Measurements from ENCODE around the gene AMZ2.
"Not testable (repeated sequence)": the region's sequence is repeated elsewhere in the genome, so short reads cannot be mapped to it uniquely, and the experiment has no call there.

The AMZ2 gene

DNA sequence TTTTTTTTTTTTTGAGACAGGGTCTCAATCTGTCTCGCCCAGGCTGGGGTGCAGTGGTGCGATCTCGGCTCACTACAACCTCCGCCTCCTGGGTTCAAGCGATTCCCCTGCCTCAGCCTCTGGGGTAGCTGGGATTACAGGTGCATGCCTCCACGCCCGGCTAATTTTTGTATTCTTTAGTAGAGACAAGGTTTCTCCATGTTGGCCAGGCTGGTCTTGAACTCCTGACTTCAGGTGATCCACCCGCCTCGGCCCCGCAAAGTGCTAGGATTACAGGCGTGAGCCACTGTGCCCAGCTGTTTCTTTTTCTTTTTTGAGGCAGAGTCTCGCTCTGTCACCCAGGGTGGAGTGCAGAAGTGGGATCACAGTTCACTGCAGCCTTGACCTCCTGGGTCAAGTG lies 27.1 kb upstream of the AMZ2 start:
- DNase-seq (ENCODE audit: low read depth in 2 of 2), result not testable (repeated sequence)

DNA sequence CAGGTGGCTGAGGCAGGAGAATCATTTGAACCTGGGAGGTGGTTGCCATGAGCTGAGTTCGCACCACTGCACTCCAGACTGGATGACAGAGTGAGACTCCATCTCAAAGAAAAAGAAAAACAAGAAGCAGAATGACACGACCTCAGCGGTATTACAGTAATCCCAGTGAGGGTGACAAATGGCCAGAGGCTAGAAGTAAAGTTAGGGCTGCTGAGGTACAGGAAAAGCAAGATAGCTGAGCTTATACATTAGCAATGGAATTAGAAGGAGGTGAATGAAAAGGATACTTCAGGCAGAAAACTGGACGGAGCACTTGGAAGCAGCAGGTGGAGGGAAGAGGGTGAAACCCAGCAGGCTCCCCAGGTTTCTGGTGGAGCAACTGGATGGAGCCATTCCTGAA lies 26.1 kb upstream of the AMZ2 start:
- no peak for DNase-seq (ENCODE audit: low read depth in 2 of 2)

DNA sequence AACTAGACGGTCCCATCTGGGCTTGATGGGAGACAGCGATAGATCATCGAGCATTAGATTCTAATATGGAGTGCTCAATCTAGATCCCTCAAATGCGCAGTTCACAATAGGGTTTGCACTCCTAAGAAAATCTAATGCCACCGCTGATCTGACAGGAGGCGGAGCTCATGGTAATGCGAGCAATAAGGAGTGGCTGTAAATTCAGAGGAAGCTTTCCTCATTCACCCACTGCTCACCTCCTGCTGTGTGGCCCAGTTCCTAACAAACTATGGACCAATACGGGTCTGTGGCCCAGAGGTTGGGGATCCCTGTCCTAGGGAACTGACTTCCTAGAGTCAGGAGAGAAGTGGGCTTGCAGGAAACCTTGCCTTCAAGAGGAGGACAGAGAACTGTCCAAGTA lies 25.2 kb upstream of the AMZ2 start:
- no peak for DNase-seq (ENCODE audit: low read depth in 2 of 2)

DNA sequence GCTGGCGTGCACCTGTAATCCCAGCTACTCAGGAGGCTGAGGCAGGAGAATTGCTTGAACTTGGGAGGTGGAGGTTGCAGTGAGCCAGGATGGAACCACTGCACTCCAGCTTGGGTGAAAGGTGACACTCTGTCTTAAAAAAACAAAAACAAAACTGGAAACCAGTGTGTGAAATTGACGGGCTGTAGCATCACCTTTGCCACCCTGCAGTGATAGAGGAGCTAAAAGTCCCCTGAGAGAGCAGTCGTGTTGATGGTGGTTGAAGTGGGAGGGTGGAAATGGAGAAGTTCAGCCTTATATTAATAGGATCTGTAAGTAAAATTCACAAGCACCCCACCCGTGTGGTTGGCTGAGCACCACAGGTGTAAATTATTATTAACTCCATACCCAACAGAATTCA lies 22.8 kb upstream of the AMZ2 start:
- not testable (repeated sequence) for DNase-seq (ENCODE audit: low read depth in 2 of 2)

DNA sequence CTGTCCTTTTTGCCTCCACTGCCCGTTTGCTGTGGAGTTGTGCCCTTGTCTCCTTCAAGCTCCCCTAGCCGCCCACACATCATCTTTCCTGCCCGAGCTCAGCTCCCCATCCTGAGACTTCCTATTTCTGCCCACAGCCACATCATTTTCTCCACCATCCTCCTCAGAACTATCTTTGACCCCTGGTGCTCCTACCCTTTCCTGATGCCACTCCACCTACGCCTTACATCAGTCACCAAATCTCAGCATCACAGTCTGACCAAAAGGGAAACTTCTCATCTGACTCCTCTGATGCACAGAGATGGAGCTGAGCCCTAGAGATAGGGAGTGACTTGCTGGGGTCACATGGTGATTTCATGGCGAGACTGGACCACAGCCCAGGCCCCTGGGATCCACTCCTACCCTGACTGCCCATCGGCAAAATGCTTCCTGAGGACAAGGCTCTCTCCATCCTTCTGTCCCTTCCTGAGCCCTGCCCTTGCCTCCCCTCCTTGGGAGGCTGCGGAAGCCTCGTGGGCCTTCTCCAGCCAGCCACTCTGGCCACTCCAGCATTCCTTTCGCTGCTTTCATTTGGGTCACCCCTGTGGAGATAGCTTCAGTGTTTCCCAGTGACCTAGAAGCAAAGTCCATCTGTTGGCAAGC lies 19.7 kb upstream of the AMZ2 start:
- DNase-seq (ENCODE audit: low read depth in 2 of 2), result not testable (repeated sequence)

DNA sequence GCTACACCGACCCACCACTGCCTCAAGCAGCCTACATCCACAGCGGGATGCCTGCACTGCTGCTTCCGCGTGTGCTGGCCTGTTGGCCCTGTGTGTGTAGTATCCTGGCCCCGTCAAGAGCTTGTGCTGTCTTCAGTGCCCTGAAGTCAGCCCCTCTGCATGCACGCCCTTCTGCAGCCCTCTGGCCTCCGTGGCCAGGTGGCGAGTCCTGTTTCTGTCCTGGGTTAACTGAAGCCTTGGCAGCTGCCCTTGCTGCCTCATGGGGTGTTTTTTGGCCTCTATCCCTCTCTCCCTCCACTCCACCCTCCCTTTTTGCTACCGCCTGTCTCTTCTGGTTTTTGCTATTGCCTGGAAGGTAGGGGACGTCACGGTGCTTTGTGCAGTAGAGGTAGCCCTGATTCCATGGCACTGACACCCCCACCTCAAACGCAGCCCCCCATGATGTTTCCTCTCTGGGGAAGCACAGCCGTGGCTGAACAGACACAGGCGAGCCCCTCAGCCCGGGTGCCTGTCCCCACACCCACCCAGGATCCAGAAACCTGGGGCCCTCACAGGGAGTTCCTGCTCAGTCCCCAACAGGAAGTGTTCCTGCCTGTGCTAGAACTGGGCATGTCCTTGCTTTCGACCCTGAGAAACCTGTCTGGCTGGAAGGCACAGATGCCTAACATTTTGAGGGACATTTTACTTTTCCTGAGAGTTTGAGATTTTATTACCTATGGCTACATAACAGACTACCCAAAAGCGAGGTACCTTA lies 18.8 kb upstream of the AMZ2 start:
- no peak for DNase-seq (ENCODE audit: low read depth in 2 of 2)

DNA sequence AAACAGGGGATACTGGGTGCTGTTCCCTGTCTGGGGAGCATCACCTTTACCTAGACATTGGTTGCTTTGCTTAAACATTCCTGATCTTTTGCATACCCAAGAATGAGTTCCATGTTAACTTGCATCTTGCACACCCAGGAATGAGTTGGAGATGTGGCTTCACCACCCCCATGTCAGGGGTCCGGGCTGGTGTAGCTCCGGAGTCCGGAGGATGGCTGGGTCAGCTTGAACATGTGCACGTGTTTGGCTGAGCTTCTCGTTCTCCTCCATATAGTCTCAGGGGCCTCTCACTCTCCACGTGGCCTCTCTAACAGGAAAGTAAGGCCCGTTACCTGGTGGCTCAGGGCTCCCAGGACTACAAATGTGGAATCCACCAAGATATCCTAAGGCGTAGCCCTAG lies 18.2 kb upstream of the AMZ2 start:
- no peak for DNase-seq (ENCODE audit: low read depth in 2 of 2)

DNA sequence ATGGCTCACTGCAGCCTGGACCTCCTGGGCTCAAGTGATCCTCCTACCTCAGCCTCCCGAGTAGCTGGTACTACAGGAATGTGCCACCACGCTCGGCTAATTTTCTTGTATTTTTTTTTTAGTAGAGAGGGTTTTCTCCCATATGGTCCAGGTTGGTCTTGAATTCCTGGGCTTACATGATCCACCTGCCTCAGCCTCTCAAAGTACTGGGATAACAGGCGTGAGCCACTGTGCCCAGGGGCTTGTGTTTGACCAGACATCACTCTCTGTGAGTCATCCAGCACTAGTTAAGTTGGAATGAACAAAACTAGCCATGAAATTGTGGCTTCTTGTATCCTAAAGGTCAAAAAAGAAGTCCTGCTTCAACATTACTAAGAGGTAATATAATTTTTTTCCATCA lies 16.7 kb upstream of the AMZ2 start:
- not testable (repeated sequence) for DNase-seq (ENCODE audit: low read depth in 2 of 2)

DNA sequence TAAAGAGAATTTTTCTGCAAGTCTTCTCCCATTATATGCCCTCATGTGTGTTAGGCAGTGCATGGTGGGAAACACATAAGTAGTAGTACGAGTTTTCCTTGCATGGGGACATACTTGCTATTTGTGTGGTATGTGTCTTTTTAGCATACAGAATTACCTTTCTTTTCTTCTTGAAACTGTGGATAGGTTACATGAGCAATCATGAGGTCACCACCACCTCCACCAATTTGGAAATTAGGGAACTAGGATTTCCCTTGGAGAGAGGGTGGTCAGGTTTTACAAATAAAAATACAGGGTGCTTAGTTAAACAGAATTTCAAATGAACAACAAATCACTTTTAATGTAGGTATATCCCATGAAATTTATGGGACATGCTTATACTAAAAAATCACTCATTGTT lies 16.3 kb upstream of the AMZ2 start:
- DNase-seq (ENCODE audit: low read depth in 2 of 2), result no peak

DNA sequence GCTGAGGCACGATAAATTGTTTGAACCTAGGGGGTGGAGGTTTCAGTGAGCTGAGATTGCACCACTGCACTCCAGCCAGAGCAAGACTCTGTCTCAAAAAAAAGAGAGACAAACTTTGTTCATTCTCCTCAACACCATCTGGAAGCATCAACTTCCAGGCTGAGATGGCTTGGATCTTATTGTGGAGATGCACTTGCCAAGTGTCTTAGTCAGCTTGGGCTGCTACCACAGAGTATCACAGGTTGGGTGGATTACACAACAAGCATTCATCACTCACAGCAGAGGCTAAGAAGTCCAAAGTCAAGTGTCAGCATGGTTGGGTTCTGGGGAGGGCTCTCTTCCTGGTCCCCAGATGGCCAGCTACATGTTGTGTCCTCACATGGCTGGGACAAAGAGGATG lies 15.1 kb upstream of the AMZ2 start:
- DNase-seq (ENCODE audit: low read depth in 2 of 2), result not testable (repeated sequence)

DNA sequence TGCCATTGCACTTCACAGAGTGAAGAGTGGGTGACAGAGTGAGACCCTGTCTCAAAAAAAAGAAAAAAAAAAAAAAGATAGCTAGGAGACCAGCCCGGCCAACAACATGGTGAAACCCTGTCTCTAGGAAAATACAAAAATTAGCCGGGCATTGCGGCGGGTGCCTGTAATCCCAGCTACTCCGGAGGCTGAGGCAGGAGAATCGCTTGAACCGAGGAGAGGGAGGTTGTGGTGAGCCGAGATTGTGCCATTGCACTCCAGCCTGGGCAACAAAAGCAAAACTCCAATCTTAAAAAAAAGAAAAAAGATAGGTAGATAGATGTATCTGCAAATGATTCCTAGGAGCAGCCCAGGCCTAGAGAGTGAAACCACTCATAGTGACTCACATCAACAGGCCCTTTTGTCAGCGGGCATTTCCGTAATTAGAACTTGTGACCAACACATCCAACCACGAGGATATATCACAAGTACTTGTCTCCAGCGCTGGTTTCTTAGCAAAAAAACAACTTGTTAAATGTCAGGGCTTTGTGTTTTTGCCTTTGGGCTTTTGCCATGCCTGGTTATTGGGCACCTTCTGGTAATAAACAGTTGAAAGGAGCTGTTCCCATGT lies 13.0 kb upstream of the AMZ2 start:
- not testable (repeated sequence) for DNase-seq (ENCODE audit: low read depth in 2 of 2)

DNA sequence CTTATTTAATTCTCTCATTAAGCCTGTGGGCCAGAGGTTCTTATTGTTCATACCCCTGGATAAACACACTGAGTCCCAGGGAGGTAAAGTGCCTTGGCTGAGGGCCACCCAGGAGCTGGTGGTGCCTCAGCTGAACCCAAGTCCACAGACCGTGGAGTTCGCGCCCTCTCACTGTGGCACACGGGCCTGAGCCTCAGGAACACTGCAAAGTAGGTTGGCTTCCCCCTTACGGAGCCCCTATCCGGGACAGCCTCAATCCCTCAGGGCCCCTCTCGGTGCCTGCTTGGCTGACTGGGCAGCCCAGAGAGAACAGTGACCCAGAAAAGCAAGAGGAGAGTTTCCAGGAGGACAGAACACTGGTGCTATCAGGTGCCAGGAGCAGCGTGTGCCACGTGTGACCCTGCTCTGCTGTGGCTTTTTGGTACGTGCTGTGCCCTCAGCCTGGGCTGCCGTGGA lies 12.5 kb upstream of the AMZ2 start:
- not testable (repeated sequence) for DNase-seq (ENCODE audit: low read depth in 2 of 2)

DNA sequence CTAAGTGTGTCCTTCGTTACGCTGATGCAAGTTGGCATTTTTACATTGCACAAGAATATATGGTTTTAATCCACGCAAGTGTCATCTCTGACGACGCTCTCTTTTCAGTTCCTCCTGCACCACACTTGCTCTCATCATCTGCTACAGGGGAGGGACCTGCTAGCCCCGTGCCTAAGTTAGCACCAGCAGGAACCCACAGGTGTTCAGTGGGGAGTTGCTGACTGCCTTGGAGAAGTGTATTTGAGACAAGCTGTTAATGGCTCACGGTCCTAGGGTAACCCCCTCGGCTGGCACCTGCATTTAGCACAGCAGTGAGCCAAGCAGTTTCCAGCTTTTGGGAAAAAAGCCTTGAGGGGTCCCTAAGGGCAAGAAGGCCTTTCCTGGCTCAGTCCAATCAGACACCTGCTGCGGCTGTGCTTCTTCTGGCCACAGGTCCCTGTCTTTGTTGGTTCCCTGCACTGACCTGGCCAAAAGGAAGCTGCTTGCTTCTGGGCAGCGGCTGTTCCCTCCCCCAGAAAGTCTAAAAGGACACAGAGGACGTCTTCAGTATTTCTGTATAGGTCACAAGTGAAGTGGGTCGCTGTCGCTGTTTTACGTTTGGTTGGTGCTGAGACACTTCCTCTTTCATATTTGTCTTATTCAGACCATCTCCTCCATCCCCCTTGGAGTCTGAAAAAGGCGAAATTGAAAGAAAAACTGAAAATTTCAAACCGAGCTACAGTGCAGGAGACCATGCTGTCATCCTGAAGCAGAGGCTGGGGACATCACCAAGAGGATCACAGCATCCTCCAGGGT lies 10.3 kb upstream of the AMZ2 start:
- DNase-seq (ENCODE audit: low read depth in 2 of 2), result not testable (repeated sequence)

DNA sequence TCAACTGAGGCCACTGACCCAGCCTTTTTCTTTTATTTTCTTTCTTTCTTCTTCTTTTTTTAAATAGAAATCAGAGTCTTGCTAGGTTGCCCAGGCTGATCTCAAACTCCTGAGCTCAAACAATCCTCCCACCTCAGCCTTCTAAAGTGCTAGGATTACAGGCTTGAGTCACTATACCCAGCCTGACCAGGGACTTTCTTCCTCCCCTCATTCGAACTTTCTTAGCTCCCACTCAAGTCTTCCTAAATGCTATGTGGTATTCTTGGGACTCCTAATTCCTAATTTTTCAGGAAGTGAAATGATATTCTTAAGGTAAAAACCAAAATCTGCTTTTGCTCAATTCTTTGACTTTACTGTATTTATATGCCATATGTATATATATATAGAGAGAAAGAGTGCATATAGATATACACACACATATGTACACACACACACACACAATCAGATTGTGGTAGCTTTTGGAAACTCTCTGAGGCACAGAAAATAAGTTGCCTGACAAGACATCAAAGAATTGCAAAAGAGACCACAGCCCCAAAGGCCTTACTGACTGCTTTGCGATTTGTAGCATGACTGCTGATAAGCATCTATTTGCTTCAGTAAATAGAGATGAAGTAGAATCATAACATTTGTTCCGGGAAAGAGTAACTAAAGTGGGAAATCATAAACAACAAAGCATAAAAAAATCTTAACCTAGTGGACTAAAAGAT lies 9.5 kb upstream of the AMZ2 start:
- DNase-seq (ENCODE audit: low read depth in 2 of 2), result no peak

DNA sequence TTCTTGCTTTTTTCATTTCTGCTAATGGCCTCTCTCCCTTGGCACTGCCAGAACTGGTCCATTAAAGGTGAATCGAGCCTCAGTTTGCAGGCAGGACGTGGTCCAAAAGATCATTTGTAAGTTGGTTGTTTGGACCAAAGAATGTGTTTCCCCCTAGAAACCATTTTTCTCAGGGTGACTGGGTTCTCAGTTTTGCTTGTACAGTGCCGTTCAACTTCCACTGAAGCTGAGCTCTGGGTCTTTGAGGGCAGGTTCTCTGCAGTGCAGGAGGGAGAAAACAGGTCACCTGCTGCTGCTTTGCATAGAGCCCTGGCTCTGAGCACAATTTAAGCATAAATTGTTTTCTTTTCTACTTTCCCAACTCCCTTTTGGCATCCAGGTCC lies 9.0 kb upstream of the AMZ2 start:
- DNase-seq (ENCODE audit: low read depth in 2 of 2), result no peak

DNA sequence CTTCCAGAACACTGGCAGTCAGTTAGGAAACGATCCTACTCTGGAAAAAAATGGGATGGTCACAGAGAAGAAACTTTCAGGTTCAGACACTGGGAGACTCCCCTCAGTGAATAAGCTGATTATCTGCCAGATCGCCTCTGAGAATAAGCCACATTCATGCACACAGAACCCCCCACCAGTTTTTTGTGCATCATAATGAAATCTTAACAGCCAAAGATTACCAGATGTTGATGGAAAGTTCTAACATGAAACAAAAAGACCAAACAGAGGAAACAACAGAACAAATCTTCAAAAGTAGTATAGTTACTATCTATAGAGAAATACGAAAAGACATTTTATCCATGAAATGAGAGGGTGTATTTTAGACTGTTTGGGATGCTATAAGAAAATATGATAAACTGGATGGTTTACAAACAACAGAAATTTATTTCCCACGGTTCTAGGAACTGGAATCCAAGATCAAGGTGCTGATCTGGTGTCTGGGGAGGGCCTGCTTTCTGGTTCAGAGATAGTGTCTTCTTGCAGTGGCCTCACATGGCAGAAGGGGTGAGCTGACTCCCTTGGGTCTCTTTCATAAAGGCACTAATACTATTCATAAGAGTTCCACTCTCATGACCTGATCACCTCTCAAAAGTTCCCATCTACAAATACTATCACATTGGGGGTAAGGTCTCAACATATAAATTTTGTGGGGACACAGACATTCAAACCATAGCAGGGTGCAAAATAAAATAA lies 8.0 kb upstream of the AMZ2 start:
- DNase-seq (ENCODE audit: low read depth in 2 of 2), result no peak

DNA sequence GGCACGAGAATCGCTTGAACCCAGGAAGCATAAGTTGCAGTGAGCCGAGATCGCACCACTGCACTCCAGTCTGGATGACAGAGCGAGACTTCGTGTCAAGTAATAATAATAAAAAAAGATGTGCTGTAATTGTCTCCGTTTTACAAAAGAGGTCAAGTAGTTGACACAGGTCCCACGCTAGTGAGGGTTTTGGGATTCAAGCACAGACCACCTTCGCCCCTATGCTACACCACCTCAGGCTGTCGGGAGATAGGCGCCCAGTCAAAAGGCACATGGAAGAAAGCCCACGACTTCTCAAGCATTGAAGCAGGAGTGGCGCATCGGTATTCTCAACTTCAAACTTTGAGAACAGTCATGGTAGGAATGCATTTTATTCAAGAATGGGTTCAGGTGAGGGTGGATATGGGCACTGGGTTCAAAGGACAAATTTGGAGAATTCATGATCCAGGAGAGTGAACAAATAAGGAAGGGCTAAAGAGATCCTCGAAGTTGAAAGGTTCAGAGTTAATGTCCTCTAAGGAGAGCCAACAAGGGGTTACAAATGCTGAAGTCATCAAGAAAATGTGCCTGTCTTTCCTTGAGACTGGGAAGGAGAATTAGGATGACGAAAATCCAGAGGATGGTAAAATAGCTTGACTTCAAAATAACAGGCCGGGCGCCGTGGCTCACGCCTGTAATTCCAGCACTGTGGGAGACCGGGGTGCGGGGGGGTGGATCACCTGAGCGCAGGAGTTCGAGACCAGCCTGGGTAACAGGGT lies 1.4 kb upstream of the AMZ2 start:
- DNase-seq (ENCODE audit: low read depth in 2 of 2), result no peak

DNA sequence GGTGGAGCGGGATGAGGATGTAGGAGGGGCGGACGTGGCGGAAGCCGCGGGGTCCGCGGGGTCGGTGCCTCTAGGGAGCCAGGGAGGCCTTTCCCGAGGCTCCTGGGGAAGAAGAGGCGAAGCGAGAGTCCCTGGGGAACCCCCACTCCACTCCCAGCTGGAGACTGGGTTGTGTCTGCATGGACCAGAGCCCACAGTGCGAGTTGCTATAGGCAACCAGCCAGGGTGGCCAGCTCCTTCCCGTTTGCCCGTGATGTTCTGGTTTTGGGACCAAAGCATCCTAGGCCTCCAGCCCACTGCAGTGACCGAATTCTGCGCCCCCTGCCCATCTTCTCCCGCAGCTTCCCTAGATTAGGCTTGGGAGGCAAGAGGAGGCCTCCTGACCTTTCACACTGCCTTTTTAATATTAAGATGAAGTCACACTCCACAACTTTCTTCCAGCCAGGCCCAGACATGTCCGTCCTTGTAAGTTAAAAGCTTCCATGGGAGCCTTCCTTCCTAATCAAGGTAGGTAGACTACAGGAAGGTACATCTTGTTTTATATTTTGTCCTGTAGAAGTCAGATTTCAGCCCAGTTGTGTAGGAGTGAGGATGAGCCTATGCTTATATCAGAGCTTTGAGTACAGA lies 469 bp downstream of the AMZ2 start:
- peak in 1 of 2 experiments; percentile 52 for DNase-seq (ENCODE audit: low read depth in 2 of 2)

DNA sequence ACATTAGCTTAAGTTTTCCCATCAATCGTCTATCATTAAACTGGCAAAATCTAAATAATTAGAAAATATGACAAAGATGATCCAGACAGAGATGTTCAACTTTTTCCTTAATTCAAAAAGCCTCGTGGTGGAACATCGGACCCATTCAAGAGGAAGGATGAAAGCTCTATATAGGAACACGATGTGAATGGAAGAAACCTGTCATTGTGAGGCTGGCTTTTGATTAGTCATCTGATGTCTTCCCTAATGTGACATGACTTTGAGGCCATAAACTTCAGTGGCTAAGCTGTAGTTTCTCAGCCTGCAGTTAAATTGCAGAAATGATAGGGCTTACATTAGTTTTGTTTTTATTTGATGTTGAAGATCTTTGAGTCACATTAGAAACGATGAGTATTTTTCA lies 1.0 kb downstream of the AMZ2 start:
- DNase-seq (ENCODE audit: low read depth in 2 of 2), result no peak

DNA sequence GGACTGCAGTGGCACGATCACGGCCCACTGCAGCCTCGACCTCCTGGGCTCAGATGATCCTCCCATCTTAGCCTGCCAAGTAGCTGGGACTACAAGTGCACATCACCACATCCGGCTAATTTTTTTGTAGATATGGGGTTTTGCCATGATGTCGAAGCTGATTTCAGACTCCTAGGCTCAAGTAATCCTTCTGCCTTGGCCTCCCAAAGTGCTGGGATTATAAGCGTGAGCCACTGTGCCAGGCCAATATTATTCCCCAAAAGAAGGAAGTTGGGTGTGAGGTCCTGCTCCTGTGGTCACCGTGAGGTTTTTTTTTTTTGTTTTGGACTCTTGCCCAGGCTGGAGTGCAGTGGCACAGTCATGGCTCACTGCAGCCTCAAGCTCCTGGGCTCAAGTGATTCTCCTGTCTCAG lies 1.5 kb downstream of the AMZ2 start:
- DNase-seq (ENCODE audit: low read depth in 2 of 2), result no peak

Measured in stimulated activated CD4-positive, alpha-beta T cell treated with anti-CD3 and anti-CD28 coated beads, Interleukin-12 subunit alpha, Interleukin-12 subunit beta, amount 100 ng/mL, for 24 hours (primary cell).